K562 (cell line): ENCODE data around the gene ABCD4. TPM values are rescaled to one million over a fixed set of nuclear protein-coding genes. Genes with fewer than 3 reads are reported as not detected.
A peak's percentile ranks its signal among the peaks of the same experiment; 100 is the strongest.

Source experiments
- ATAC-seq: fragments of 200-7000 bp; cut with Tn5 transposase; 3 replicates; pipeline ENCODE4 v1.9.1; 2020; ENCODE audit warnings: moderate library complexity
- BruUV-seq: library from RNA; stranded (reverse); fragments of 400-500 nt; replicated peaks from 2 replicates; lab custom pipeline; 2021; lab: Mats Ljungman, UMichigan
- CTCF ChIA-PET: fragments of 300-600 bp; formaldehyde crosslinking; extraction: SDS; loops from one replicate; lab custom pipeline; 2021; ENCODE audit warnings: low intra/inter-chr PET ratio; lab: Yijun Ruan, JAX
- POLR2A ChIA-PET: fragments of 300-600, 350-650 bp; sonication (Branson Sonifier 250); formaldehyde crosslinking; extraction: SDS; loops from one replicate; lab custom pipeline; 2021; ENCODE audit warnings: antibody characterized with exemption, inconsistent platforms; lab: Yijun Ruan, JAX
- DNase-seq, 4 experiments: peaks; one replicate each; pipeline versions ENCODE4 v3.0.0 to v3.0.0-alpha.2; 2011 to 2018; ENCODE audit warnings: low spot score in 3 of 4, mixed read lengths in 3 of 4; ENCODE audit errors: extremely low read depth in 1 of 4
- FAIRE-seq: peaks from 2 replicates; lab custom pipeline; 2011; peaks lifted over from hg19 to GRCh38; lab: Jason Lieb, UNC
- H2AFZ ChIP-seq: 2 replicates; pipeline ENCODE4 v1.6.0; 2011; ENCODE audit warnings: low read depth, low read length, control low read depth, inconsistent platforms
- H3K27ac ChIP-seq: fragments of 200-600 bp; 3 replicates; pipeline ENCODE4 v1.8.0; 2011; ENCODE audit warnings: low read depth, mild to moderate bottlenecking, control low read depth, inconsistent platforms, low read length, moderate library complexity, mixed read lengths; ENCODE audit errors: extremely low read depth
- H3K27me3 ChIP-seq, 2 experiments: fragments of 300-600 bp in 1 of 2; 2 replicates in 1 of 2; 3 replicates in 1 of 2; pipeline versions ENCODE4 v1.6.0 to v1.8.0; 2011; ENCODE audit warnings: inconsistent platforms in 2 of 2, low read length in 2 of 2, mild to moderate bottlenecking in 1 of 2, mixed read lengths in 1 of 2, moderate library complexity in 1 of 2; ENCODE audit not compliant: control insufficient read depth in 2 of 2, insufficient read depth in 2 of 2
- H3K36me3 ChIP-seq: fragments of 300-600 bp; 3 replicates; pipeline ENCODE4 v1.8.0; 2011; ENCODE audit warnings: mild to moderate bottlenecking, low read length, inconsistent platforms; ENCODE audit not compliant: control insufficient read depth, insufficient read depth
- H3K4me1 ChIP-seq, 2 experiments: fragments of 200-600 bp in 1 of 2; replicated peaks in 1 of 2; 2 replicates in 1 of 2; 3 replicates in 1 of 2; pipeline versions ENCODE4 v1.5.1 to v1.8.0; 2011; ENCODE audit warnings: inconsistent platforms in 2 of 2, low read length in 2 of 2, mild to moderate bottlenecking in 1 of 2, mixed read lengths in 1 of 2, moderate library complexity in 1 of 2; ENCODE audit not compliant: control insufficient read depth in 2 of 2, insufficient read depth in 2 of 2
- H3K4me2 ChIP-seq: 2 replicates; pipeline ENCODE4 v1.6.1; 2011; ENCODE audit warnings: low read length, control low read depth, inconsistent platforms, mixed read lengths; ENCODE audit not compliant: insufficient read depth
- H3K4me3 ChIP-seq: fragments of 200-600 bp; sonication (generic), shearing (Covaris generic); 2 replicates; pipeline ENCODE4 v1.5.1; 2016; ENCODE audit warnings: control low read depth, inconsistent platforms
- H3K79me2 ChIP-seq: fragments of 200-600 bp; 3 replicates; pipeline ENCODE4 v1.8.0; 2011; ENCODE audit warnings: low read length, inconsistent platforms; ENCODE audit not compliant: control insufficient read depth, insufficient read depth
- H3K9ac ChIP-seq, 2 experiments: 2 replicates each; pipeline versions ENCODE4 v1.6.0 to v1.6.1; 2011; ENCODE audit warnings: low read depth in 2 of 2, low read length in 2 of 2, control low read depth in 1 of 2, inconsistent platforms in 1 of 2, mild to moderate bottlenecking in 1 of 2, mixed read lengths in 1 of 2; ENCODE audit not compliant: insufficient read depth in 1 of 2
- H3K9me1 ChIP-seq: one replicate; pipeline ENCODE4 v1.6.0; 2011; ENCODE audit warnings: inconsistent platforms, mild to moderate bottlenecking, low read length, moderate library complexity; ENCODE audit not compliant: control insufficient read depth, insufficient read depth
- H3K9me3 ChIP-seq: replicated peaks from 2 replicates; pipeline ENCODE4 v1.5.1; 2011; ENCODE audit warnings: low read depth, low read length, inconsistent platforms; ENCODE audit not compliant: control insufficient read depth, insufficient read depth
- H4K20me1 ChIP-seq: replicated peaks from 2 replicates; pipeline ENCODE4 v1.6.1; 2011; ENCODE audit warnings: low read length, inconsistent platforms, mixed read lengths; ENCODE audit not compliant: control insufficient read depth, insufficient read depth
- ATF1 ChIP-seq, 2 experiments: fragments of 450-650 bp in 1 of 2; IDR thresholded peaks; 2 replicates each; pipeline ENCODE4 v1.6.1; 2016; ENCODE audit warnings: missing compliant biosample characterization in 1 of 2, missing genetic modification characterization in 1 of 2
- BCOR ChIP-seq: fragments of 450-650 bp; IDR thresholded peaks from 2 replicates; pipeline ENCODE4 v1.6.1; 2016
- CEBPB ChIP-seq: fragments of 450-650 bp; IDR thresholded peaks from 2 replicates; pipeline ENCODE4 v1.6.1; 2016; ENCODE audit warnings: missing genetic modification characterization, missing compliant biosample characterization
- GTF2F1 ChIP-seq: IDR thresholded peaks from 2 replicates; pipeline ENCODE4 v1.6.1; 2011; ENCODE audit warnings: low read depth, low read length, improper control_type of control experiment
- HBP1 ChIP-seq: fragments of 450-650 bp; formaldehyde crosslinking; IDR thresholded peaks from 2 replicates; pipeline ENCODE4 v1.4.0; 2022; ENCODE audit warnings: missing genetic modification characterization
- MCM3 ChIP-seq: fragments of 450-650 bp; IDR thresholded peaks from 2 replicates; pipeline ENCODE4 v1.6.1; 2016
- NCOA1 ChIP-seq: fragments of 450-650 bp; IDR thresholded peaks from 2 replicates; pipeline ENCODE4 v1.6.1; 2016; ENCODE audit warnings: low read depth
- RBM25 ChIP-seq: fragments of 200-400 bp; formaldehyde crosslinking; IDR thresholded peaks from 2 replicates; pipeline ENCODE4 v1.6.1; 2018; ENCODE audit warnings: low read length, low read depth, moderate library complexity; ENCODE audit not compliant: severe bottlenecking
- SFPQ ChIP-seq: fragments of 200-400 bp; formaldehyde crosslinking; IDR thresholded peaks from 2 replicates; pipeline ENCODE4 v1.6.1; 2017; ENCODE audit warnings: mild to moderate bottlenecking, low read depth, low read length, moderate library complexity
- SIN3B ChIP-seq: fragments of 450-650 bp; IDR thresholded peaks from 2 replicates; pipeline ENCODE4 v1.6.1; 2017; ENCODE audit warnings: low read depth, mild to moderate bottlenecking, moderate library complexity
- SPI1 ChIP-seq: IDR thresholded peaks from 2 replicates; pipeline ENCODE4 v1.6.1; 2011; ENCODE audit warnings: low read depth, low read length, control low read depth, borderline replicate concordance
- TCF3 ChIP-seq: sonication (generic); formaldehyde crosslinking; IDR thresholded peaks from 2 replicates; pipeline ENCODE4 v1.4.0; 2020; ENCODE audit warnings: mild to moderate bottlenecking, missing genetic modification reagents
- WGBS: fragments of 100-300 bp; shearing (Covaris generic); methylation state at CpG from one replicate; pipeline ENCODE4 v1.1.6; 2016; ENCODE audit warnings: low coverage, mixed read lengths; ENCODE audit not compliant: insufficient coverage; ENCODE audit errors: missing lambda C conversion rate; 5-methylcytosine and 5-hydroxymethylcytosine counted together
- in situ Hi-C: fragments of 300-500 bp; cut with MboI; formaldehyde crosslinking; loops from 4 replicates; pipeline ENCODE4 v1.15.0; 2018; ENCODE audit warnings: inconsistent platforms, mixed read lengths
- intact Hi-C: fragments of 100-400 bp; cut with micrococcal nuclease; formaldehyde crosslinking; loops from 2 replicates; pipeline ENCODE4 v1.14.2; 2022
- polyA plus RNA-seq, 8 experiments: library from polyadenylated mRNA; depleted of rRNA in 4 of 8; stranded (reverse) in 5 of 8; unstranded in 3 of 8; fragments of >200 nt; fragmentation: Nextera tagmentation in 2 of 8; fragmentation: Illumina TruSeq in 1 of 8; extraction: Ambion mirVana in 2 of 8; extraction: Trizol in 1 of 8; gene quantifications; 2 replicates each; pipeline versions ENCODE4 v1.2.1 to v1.2.3, GENCODE V29; 2011 to 2014; ENCODE audit warnings: inconsistent platforms in 1 of 8, missing spikeins in 1 of 8
- total RNA-seq, 7 experiments: library from RNA; depleted of rRNA in 6 of 7; stranded (reverse); fragments of >200 nt in 6 of 7; fragmentation: Illumina TruSeq in 2 of 7; extraction: Trizol in 2 of 7; gene quantifications; 2 replicates each; pipeline versions ENCODE4 v1.2.1 to v1.2.3, GENCODE V29; 2011 to 2021; ENCODE audit warnings: low replicate concordance in 1 of 7

The ABCD4 gene
- total and polyA plus RNA-seq, 9 of the 15 experiments (the other 6 are each of a cell fraction or from before 2014, with no cell fraction given) = 3.5 to 17.2 (median 12.4) TPM

- ChIA-PET POLR2A (interaction anchor here (0.5 to 1.0 kb wide), 3 partner anchors 11 to 854 kb away, joined by 3 to 4 read pairs (median 3); no protein-coding TSS in a partner anchor), CTCF (no interaction called here)
- Histone ChIP-seq H3K4me1 (peaks cover 2 to 6% of the 10 kb centered on the region in 2 experiments; a peak in 4 of 5 replicates), H3K9ac (no peak overlapping the region), H2AFZ (no peak overlapping the region), H3K27ac (no peak overlapping the region; the same call in 2 of the 3 replicates), H4K20me1 (no peaks in the 10 kb centered on the region), H3K4me3 (no peak overlapping the region), H3K27me3 (no peaks in the 10 kb centered on the region; a peak in 1 of 5 replicates), H3K9me1 (no peaks in the 10 kb centered on the region), H3K79me2 (no peaks in the 10 kb centered on the region), H3K9me3 (no peaks in the 10 kb centered on the region), H3K36me3 (no peaks in the 10 kb centered on the region), H3K4me2 (peak overlapping the region; percentile 6; the same call in 1 of the 2 replicates)
- DNase-seq (peak; percentile 24 to 27 (median 25)), FAIRE-seq (no peak), ATAC-seq (no peak)
- intact Hi-C loops (no loop called here), in situ Hi-C loops (no loop called here)
- peak; percentile 64; the same call in 1 of the 2 replicates for TF ChIP-seq BCOR
- no peak for TF ChIP-seq MCM3
- TF ChIP-seq SFPQ = no peak
- TF ChIP-seq CEBPB (tag) = no peak
- TF ChIP-seq TCF3 = 0 out of 2 replicates have a peak, but pooled peaks have one; percentile 8
- TF ChIP-seq RBM25 = peak; percentile 55
- peak; percentile 32; the same call in 1 of the 2 replicates for TF ChIP-seq SPI1
- no peak for TF ChIP-seq HBP1 (CRISPR knock-in tag)
- TF ChIP-seq ATF1 (CRISPR knock-in tag; IDR thresholded peaks at IDR 0.05) = no peak
- TF ChIP-seq ATF1 (tag; IDR thresholded peaks at IDR 0.05) = no peak
- no peak for TF ChIP-seq NCOA1
- no peak for TF ChIP-seq SIN3B
- no peak for TF ChIP-seq GTF2F1
- BruUV-seq = no TSS peak
- 23% methylated on average over 10 of the region's 11 CpGs for WGBS
Observed at GRCh38 chr14:74350211-74350927, 47.6 kb upstream of the ABCD4 start.
